Activated CD4-positive, alpha-beta T cell treated with anti-CD3 and anti-CD28 coated beads, Interleukin-2, amount 10 ng/mL, durations not matched to agents 7 days and 5 days (primary cell): ENCODE data around the gene PEMT. TPM values are rescaled to one million over a fixed set of nuclear protein-coding genes. Genes with fewer than 3 reads are reported as not detected.
"Not testable (repeated sequence)": the region's sequence is repeated elsewhere in the genome, so short reads cannot be mapped to it uniquely, and the experiment has no call there.

Experiments used
- CTCF ChIA-PET: fragments of 350-600 bp; sonication (Branson Sonifier 250); formaldehyde crosslinking; loops from one replicate; lab custom pipeline; 2021; ENCODE audit warnings: antibody characterized with exemption; lab: Charles Lee
- POLR2A ChIA-PET: fragments of 350-600 bp; sonication (Branson Sonifier 250); formaldehyde crosslinking; loops from one replicate; lab custom pipeline; 2021; ENCODE audit warnings: antibody characterized with exemption; lab: Charles Lee
- DNase-seq: peaks from one replicate; pipeline ENCODE4 v3.0.0-alpha.2; 2020
- H3K27ac Mint-ChIP-seq: one replicate; pipeline ENCODE4 v1.8.0; 2021; ENCODE audit warnings: mild to moderate bottlenecking, moderate library complexity, mixed read lengths
- H3K27me3 Mint-ChIP-seq: one replicate; pipeline ENCODE4 v1.8.0; 2021; ENCODE audit warnings: mixed read lengths
- H3K36me3 Mint-ChIP-seq: one replicate; pipeline ENCODE4 v1.8.0; 2021; ENCODE audit warnings: low read depth, mixed read lengths
- H3K4me1 Mint-ChIP-seq: one replicate; pipeline ENCODE4 v1.8.0; 2021; ENCODE audit warnings: mixed read lengths
- H3K4me3 Mint-ChIP-seq: one replicate; pipeline ENCODE4 v1.8.0; 2021; ENCODE audit warnings: mild to moderate bottlenecking, moderate library complexity, mixed read lengths
- H3K9me3 Mint-ChIP-seq: one replicate; pipeline ENCODE4 v1.8.0; 2021; ENCODE audit warnings: mixed read lengths
- total RNA-seq, 2 experiments: library from RNA; stranded (reverse); gene quantifications; one replicate each; pipeline ENCODE4 v1.2.3, GENCODE V29; 2021

Gene PEMT
- total RNA-seq, 2 experiments from 2014 or later, result 10.8 to 17.3 TPM

DNA sequence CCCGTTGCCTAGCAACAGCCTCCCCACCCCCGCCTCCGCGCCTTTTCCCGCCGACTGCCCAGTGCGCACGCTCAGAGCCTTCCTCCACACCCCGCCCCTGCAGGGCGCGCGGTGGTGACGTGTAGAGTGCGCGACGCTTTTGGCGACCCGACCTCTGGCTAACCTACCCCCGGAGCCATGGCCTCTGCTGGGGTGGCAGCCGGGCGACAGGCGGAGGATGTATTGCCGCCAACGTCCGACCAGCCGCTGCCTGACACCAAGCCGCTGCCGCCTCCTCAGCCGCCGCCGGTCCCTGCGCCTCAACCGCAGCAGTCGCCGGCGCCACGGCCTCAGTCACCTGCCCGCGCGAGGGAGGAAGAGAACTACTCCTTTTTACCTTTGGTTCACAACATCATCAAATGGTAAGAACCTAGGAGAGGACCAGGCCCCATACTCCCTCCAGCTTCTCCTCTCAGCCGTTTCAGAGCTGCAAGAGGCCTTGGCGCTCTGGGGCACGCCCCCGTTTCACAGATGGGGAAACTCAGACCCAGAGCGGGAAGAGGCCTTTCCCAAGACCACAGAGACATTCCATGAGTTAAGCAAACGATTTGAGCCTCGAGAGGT lies 114.5 kb downstream of the PEMT start, which contains the start of gene MED9:
TSS of gene MED9 (plus strand) at position 136 of the 603 bp plus-strand sequence. CDS start at position 178, 42 bp downstream.
- peak; percentile 94 for DNase-seq
- CTCF ChIA-PET, result no interaction called here
- Mint-ChIP-seq H3K36me3 (peaks cover 10% of the 10 kb centered on the region), H3K27me3 (peaks cover 14% of the 10 kb centered on the region), H3K4me3 (peak within 1 kb of the TSS; percentile 95), H3K9me3 (no peaks in the 10 kb centered on the region), H3K27ac (peak within 1 kb of the TSS; percentile 89), H3K4me1 (peaks cover 46% of the 10 kb centered on the region)
- POLR2A ChIA-PET, result no interaction called here

- Mint-ChIP-seq H3K27me3 (peaks cover 16% of the 10 kb centered on the region), H3K27ac (no peak overlapping the region), H3K4me3 (no peak overlapping the region), H3K9me3 (no peaks in the 10 kb centered on the region), H3K4me1 (peaks cover 26% of the 10 kb centered on the region), H3K36me3 (no peaks in the 10 kb centered on the region)
- ChIA-PET CTCF (interaction anchor here (1.0 to 1.3 kb wide), 2 partner anchors 13 to 22 kb away, joined by 3 to 5 read pairs; partner anchors contain the start of gene RASD1), POLR2A (no interaction called here)
- no peak for DNase-seq
These were observed 117.2 kb downstream of the PEMT start for GRCh38 chr17:17474341-17474740.

DNA sequence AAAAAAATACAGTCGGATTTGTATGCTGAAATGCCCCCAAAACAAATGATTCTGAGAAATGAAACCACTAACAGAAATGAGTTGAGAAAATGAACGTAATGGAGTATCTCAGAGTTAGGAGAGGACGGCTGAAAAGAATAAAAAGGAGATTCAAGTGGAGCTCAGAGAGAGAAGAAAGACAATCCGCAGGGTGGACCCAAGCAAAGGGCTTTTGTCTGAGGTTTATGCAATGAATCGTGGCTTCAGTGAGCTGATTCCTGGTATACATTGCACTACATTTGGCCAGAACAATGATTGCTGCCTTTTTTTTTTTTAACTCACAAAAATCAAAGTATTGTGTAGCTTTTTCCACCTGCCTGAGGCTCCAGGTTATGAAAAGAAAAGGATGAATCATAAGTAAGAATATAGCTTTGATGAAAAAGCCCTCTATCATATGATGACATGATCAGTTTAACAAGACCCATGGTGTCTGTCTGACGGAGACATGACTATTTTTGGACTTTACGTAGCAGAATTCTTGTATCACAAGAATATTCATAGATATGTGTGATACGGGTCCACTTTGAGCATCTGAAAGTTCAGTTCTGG lies 119.1 kb downstream of the PEMT start:
- no peak for DNase-seq
- Mint-ChIP-seq H3K4me3 (no peak overlapping the region), H3K27ac (no peak overlapping the region), H3K4me1 (peaks cover 11% of the 10 kb centered on the region), H3K27me3 (peaks cover 17% of the 10 kb centered on the region), H3K9me3 (no peaks in the 10 kb centered on the region), H3K36me3 (no peaks in the 10 kb centered on the region)
- POLR2A ChIA-PET, result no interaction called here
- CTCF ChIA-PET, result interaction anchor here (0.6 to 1.9 kb wide), 4 partner anchors 24 to 178 kb away, joined by 3 to 4 read pairs (median 4); no protein-coding TSS in a partner anchor

- ChIA-PET POLR2A (no interaction called here), CTCF (interaction anchor here (0.8 kb wide), 1 partner anchor 24 kb away, joined by 3 read pairs; no protein-coding TSS in a partner anchor)
- Mint-ChIP-seq H3K4me3 (no peak overlapping the region), H3K27ac (no peak overlapping the region), H3K9me3 (no peaks in the 10 kb centered on the region), H3K4me1 (no peaks in the 10 kb centered on the region), H3K27me3 (peaks cover 27% of the 10 kb centered on the region), H3K36me3 (no peaks in the 10 kb centered on the region)
- no peak for DNase-seq
These were observed 121.5 kb downstream of the PEMT start for GRCh38 chr17:17469996-17470395.

DNA sequence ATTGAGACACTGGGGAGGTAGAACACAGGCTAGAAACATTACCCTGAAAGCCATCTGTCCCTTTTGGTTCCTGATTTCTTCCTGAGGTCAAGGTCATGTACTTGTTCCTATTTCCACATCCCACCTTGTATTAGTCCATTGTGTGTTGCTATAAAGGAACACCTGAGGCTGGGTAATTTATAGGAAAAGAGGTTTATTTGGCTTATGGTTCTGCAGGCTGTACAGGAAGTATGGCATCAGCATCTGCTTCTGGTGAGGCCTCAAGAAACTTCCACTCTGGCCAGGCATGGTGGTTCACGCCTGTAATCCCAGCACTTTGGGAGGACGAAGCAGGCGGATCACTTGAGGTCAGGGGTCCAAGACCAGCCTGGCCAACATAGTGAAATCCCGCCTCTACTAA lies 122.2 kb downstream of the PEMT start:
- POLR2A ChIA-PET, result no interaction called here
- H3K27me3 Mint-ChIP-seq, result peaks cover 28% of the 10 kb centered on the region
- CTCF ChIA-PET, result no interaction called here
- DNase-seq, result no peak
- H3K4me1 Mint-ChIP-seq, result no peaks in the 10 kb centered on the region
- H3K36me3 Mint-ChIP-seq, result no peaks in the 10 kb centered on the region
- no peaks in the 10 kb centered on the region for H3K9me3 Mint-ChIP-seq
- H3K4me3 Mint-ChIP-seq, result no peak overlapping the region
- no peak overlapping the region for H3K27ac Mint-ChIP-seq

- no peak overlapping the region for H3K4me3 Mint-ChIP-seq
- DNase-seq, result no peak
- H3K36me3 Mint-ChIP-seq, result no peaks in the 10 kb centered on the region
- no peaks in the 10 kb centered on the region for H3K9me3 Mint-ChIP-seq
- H3K27me3 Mint-ChIP-seq, result peaks cover 25% of the 10 kb centered on the region
- ChIA-PET CTCF (interaction anchor here (2.9 kb wide), 1 partner anchor 28 kb away, joined by 13 read pairs; the partner anchor contains the start of gene RASD1), POLR2A (no interaction called here)
- H3K4me1 Mint-ChIP-seq, result no peaks in the 10 kb centered on the region
- H3K27ac Mint-ChIP-seq, result no peak overlapping the region
These were observed 123.1 kb downstream of the PEMT start for GRCh38 chr17:17468217-17469010.

DNA sequence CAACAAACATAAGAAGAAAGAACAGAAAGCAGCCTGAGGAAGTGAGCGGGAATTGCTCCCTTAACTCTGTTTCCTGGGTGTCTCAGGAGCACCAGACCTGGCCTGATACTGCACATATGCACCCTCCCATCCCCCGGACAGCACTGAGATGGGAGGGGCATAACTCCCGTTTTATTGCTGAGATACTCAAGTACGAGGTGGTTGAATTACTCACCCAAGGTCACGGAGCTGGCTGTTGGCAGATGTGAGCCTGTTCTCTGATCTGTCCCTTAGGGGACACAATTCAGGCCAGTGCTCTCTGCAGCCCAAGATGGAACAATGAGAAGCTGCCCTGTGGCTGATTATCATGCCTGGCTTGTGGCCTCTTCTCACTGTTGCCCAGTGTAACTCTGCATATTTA lies 123.8 kb downstream of the PEMT start:
- Mint-ChIP-seq H3K4me1 (no peaks in the 10 kb centered on the region), H3K9me3 (no peaks in the 10 kb centered on the region), H3K27me3 (peaks cover 18% of the 10 kb centered on the region), H3K4me3 (no peak overlapping the region), H3K36me3 (no peaks in the 10 kb centered on the region), H3K27ac (no peak overlapping the region)
- no peak for DNase-seq
- ChIA-PET CTCF (interaction anchor here (1.0 to 2.9 kb wide), 2 partner anchors 27 to 29 kb away, joined by 3 to 13 read pairs; partner anchors contain the start of gene RASD1), POLR2A (no interaction called here)

DNA sequence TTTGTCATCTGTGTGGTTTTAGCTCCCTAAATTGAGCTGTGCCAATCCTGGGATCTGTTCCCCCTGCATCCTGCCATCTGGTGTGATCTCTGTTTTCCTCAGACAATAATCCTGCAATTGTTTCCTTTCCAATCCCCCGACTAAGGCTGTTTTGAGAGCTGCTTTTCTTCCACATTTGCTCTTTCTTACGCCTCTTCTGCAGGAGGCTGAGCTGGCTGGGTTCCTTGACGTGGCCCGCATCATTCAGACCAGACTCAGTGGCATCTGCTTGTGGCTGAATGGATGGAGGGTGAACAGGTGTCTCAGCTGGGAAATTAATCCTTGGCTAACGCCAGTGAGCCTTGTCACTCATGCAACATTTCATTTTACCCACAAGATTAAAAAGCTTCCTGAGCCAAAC lies 124.5 kb downstream of the PEMT start:
- CTCF ChIA-PET, result interaction anchor here (1.0 to 2.9 kb wide), 3 partner anchors 11 to 30 kb away, joined by 3 to 13 read pairs (median 3); partner anchors contain the start of gene RASD1
- no peaks in the 10 kb centered on the region for H3K36me3 Mint-ChIP-seq
- POLR2A ChIA-PET, result no interaction called here

DNA sequence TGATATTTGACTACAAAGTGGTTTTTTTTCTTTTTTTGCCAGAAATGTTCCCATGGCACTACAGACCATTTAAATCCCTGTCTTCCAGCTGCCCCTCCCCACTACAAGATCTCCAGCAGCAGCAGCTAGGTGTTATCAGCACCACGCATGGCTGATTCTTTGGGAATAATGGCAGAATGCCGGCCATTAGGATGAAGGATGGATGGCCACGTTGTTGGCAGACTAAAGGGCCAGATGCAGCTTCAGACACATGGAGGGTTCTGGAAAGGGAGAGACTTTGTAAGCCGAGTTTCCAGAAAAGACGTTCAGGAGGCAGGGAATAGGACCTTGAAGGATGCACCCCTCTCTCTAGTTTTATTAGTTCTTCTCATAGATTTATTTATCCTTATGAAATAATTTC lies 125.0 kb downstream of the PEMT start:
- peaks cover 14% of the 10 kb centered on the region for H3K27me3 Mint-ChIP-seq
- no peaks in the 10 kb centered on the region for H3K36me3 Mint-ChIP-seq
- H3K27ac Mint-ChIP-seq, result no peak overlapping the region
- no peak overlapping the region for H3K4me3 Mint-ChIP-seq
- no peak for DNase-seq
- no peaks in the 10 kb centered on the region for H3K9me3 Mint-ChIP-seq
- ChIA-PET POLR2A (interaction anchor here (0.7 kb wide), 1 partner anchor 131 kb away, joined by 6 read pairs; no protein-coding TSS in a partner anchor), CTCF (interaction anchor here (0.7 to 2.9 kb wide), 4 partner anchors 10 to 111 kb away, joined by 3 to 13 read pairs (median 3); partner anchors contain the start of gene RASD1)
- no peaks in the 10 kb centered on the region for H3K4me1 Mint-ChIP-seq

More for the DNA sequence above, 124.5 kb downstream of the PEMT start:
- no peaks in the 10 kb centered on the region for H3K4me1 Mint-ChIP-seq
- H3K27ac Mint-ChIP-seq, result no peak overlapping the region
- no peak for DNase-seq
- H3K9me3 Mint-ChIP-seq, result no peaks in the 10 kb centered on the region
- no peak overlapping the region for H3K4me3 Mint-ChIP-seq
- peaks cover 14% of the 10 kb centered on the region for H3K27me3 Mint-ChIP-seq

DNA sequence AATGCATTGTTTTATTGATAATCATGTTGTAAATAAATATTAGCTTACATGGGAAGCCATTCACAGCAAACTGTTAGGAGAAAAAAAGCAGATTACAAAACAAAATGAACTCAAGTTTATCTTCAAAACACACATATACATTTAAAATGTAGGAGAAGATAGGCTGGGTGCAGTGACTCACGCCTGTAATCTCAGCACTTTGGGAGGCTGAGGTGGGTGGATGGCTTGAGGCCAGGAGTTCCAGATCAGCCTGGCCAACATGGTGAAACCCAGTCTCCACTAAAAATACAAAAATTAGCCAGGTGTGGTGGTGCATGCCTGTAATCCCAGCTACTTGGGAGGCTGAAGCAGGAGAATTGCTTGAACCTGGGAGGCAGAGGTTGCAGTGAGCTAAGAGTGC lies 125.6 kb downstream of the PEMT start:
- H3K36me3 Mint-ChIP-seq, POLR2A ChIA-PET, DNase-seq, H3K27ac Mint-ChIP-seq, H3K9me3 Mint-ChIP-seq, H3K4me1 Mint-ChIP-seq, H3K4me3 Mint-ChIP-seq: not testable (repeated sequence)
- CTCF ChIA-PET, result interaction anchor here (0.7 to 2.9 kb wide), 2 partner anchors 31 to 111 kb away, joined by 3 to 13 read pairs; partner anchors contain the start of gene RASD1
- peaks cover 14% of the 10 kb centered on the region for H3K27me3 Mint-ChIP-seq

DNA sequence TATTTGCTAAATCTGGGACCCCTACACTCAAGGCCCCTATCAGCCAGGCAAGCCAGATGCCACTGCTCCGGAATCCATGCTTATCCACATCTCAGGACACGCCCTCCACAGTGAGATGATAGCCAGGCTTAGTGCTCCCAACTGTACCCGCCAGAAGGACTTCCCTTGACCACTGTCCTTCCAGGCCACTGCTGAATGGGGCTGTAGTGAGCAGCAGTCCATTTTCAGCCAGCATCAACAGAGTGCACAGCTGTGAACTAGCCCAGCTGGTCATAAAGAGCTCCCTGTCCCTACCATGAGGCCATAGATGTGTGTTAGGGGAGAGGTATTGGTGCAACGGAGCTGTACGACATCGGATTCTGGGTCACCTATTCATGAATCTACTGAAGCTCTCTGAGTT lies 127.7 kb downstream of the PEMT start:
- Mint-ChIP-seq H3K4me3 (no peak overlapping the region), H3K36me3 (peaks cover 3% of the 10 kb centered on the region), H3K9me3 (peaks cover 4% of the 10 kb centered on the region), H3K4me1 (no peaks in the 10 kb centered on the region), H3K27ac (no peak overlapping the region), H3K27me3 (peaks cover 12% of the 10 kb centered on the region)
- ChIA-PET CTCF (interaction anchor here (0.7 kb wide), 1 partner anchor 14 kb away, joined by 5 read pairs; no protein-coding TSS in a partner anchor), POLR2A (no interaction called here)
- DNase-seq, result no peak

DNA sequence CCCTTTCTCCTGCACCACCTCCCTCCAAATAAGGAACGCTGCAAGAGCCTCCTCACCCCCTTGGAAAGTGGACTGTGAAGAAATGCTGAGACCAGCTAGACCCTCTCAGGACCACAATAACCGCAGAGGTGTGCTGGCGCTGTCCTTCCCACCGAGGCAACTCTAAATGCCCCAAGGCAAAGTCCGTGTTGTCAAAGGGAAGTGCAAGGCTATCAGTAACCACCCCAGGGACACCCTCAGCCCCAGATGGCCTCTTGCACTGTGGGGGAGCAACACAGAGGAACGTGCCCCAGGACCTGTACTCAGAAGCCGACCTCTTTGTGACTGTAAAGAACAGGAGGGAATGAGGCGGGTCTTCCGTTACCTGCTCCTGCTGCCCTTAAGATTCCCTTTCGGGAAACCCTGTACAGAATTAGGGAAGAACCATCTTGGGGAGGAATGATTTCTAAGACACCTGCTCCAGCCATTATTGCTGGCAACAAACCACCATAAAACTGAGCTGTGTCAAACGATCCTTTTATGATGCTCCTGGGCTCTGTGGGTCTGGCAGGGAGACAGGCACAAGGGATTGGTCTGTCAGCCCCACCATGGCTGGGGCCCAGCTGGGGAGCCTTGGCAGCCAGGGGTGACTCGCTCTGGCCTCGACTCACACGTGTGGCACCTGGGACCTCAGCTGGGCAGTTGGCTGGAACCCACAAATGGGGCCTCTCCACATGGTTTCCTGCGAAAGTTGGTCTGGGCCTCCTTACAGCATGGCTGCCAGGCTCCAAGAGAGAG lies 129.3 kb downstream of the PEMT start:
- H3K4me3 Mint-ChIP-seq, result no peak overlapping the region
- H3K27ac Mint-ChIP-seq, result no peak overlapping the region
- H3K36me3 Mint-ChIP-seq, result peaks cover 3% of the 10 kb centered on the region
- peaks cover 10% of the 10 kb centered on the region for H3K27me3 Mint-ChIP-seq
- H3K9me3 Mint-ChIP-seq, result peaks cover 4% of the 10 kb centered on the region
- no peak for DNase-seq
- ChIA-PET POLR2A (no interaction called here), CTCF (interaction anchor here (1.5 kb wide), 1 partner anchor 12 kb away, joined by 3 read pairs; no protein-coding TSS in a partner anchor)
- no peaks in the 10 kb centered on the region for H3K4me1 Mint-ChIP-seq
